ENCODE measurements around the gene SATL1. TPM values are rescaled to one million over a fixed set of nuclear protein-coding genes. Genes with fewer than 3 reads are reported as not detected.

Gene SATL1
- total and polyA plus RNA-seq, 9 of the 15 experiments (the other 6 are each of a cell fraction or from before 2014, with no cell fraction given) = 0.03 to 0.07 (median 0.05) TPM; not detected in 3

GRCh38 chrX:85139422-85139821 lies 104.2 kb downstream of the SATL1 start:
- Histone ChIP-seq H3K27ac (ENCODE audit: extremely low read depth, low read depth, low read length) (no peak overlapping the region), H3K4me1 (replicated peaks in 1 of 2; ENCODE audit: control insufficient read depth in 2 of 2, insufficient read depth in 2 of 2, low read length in 2 of 2) (no peaks in the 10 kb centered on the region), H3K4me2 (ENCODE audit: insufficient read depth, low read length) (no peak overlapping the region), H3K27me3 (ENCODE audit: control insufficient read depth in 2 of 2, insufficient read depth in 2 of 2, low read length in 2 of 2) (no peaks in the 10 kb centered on the region), H3K9ac (ENCODE audit: insufficient read depth in 1 of 2, low read depth in 2 of 2, low read length in 2 of 2) (no peak overlapping the region), H3K4me3 (no peak overlapping the region), H2AFZ (ENCODE audit: low read depth, low read length) (no peak overlapping the region), H3K9me1 (ENCODE audit: control insufficient read depth, insufficient read depth, low read length) (no peaks in the 10 kb centered on the region), H4K20me1 (replicated peaks; ENCODE audit: control insufficient read depth, insufficient read depth, low read length) (no peaks in the 10 kb centered on the region), H3K36me3 (ENCODE audit: control insufficient read depth, insufficient read depth, low read length) (no peaks in the 10 kb centered on the region), H3K79me2 (ENCODE audit: control insufficient read depth, insufficient read depth, low read length) (no peaks in the 10 kb centered on the region), H3K9me3 (replicated peaks; ENCODE audit: control insufficient read depth, insufficient read depth, low read depth, low read length) (no peaks in the 10 kb centered on the region)
- 0% methylated on average over 1 of the region's 1 CpG for WGBS (ENCODE audit: insufficient coverage, low coverage, missing lambda C conversion rate)
- in situ Hi-C loops (cut with MboI) (no loop called here), intact Hi-C loops (cut with micrococcal nuclease) (no loop called here)
- no TSS peak for BruUV-seq (replicated peaks)
- FAIRE-seq (no peak), DNase-seq (ENCODE audit: extremely low read depth in 1 of 4, low spot score in 3 of 4) (no peak), ATAC-seq (no peak)
- POLR2A ChIA-PET = no interaction called here
- TF ChIP-seq CEBPZ (IDR thresholded peaks at IDR 0.05; ENCODE audit: borderline replicate concordance, low read depth, low read length) = no peak
- no peak for TF ChIP-seq ZZZ3 (IDR thresholded peaks at IDR 0.05)
- no peak for TF ChIP-seq MBD2 (IDR thresholded peaks at IDR 0.05; ENCODE audit: borderline replicate concordance, low read depth)
- no peak for TF ChIP-seq ZNF717 (CRISPR knock-in tag; IDR thresholded peaks at IDR 0.05)
- no peak for TF ChIP-seq ZBTB49 (CRISPR knock-in tag; IDR thresholded peaks at IDR 0.05; ENCODE audit: borderline replicate concordance)
- no peak for TF ChIP-seq MTA3 (IDR thresholded peaks at IDR 0.05; ENCODE audit: borderline replicate concordance)
- no peak for TF ChIP-seq TARDBP (IDR thresholded peaks at IDR 0.05)
- no peak for TF ChIP-seq ZC3H8 (IDR thresholded peaks at IDR 0.05)
- TF ChIP-seq PHF20 (IDR thresholded peaks at IDR 0.05; ENCODE audit: partially characterized antibody) = no peak
- TF ChIP-seq U2AF2 (optimal IDR thresholded peaks at IDR 0.05; ENCODE audit: low read depth, low read length) = no peak
- no peak for TF ChIP-seq NFRKB (IDR thresholded peaks at IDR 0.05; ENCODE audit: low read depth)
- TF ChIP-seq GTF2A2 (tag; IDR thresholded peaks at IDR 0.05) = no peak
- no peak for TF ChIP-seq BRCA1 (IDR thresholded peaks at IDR 0.05)
- TF ChIP-seq BRCA1 (CRISPR knock-in tag; IDR thresholded peaks at IDR 0.05) = no peak
- TF ChIP-seq ZNF12 (CRISPR knock-in tag; IDR thresholded peaks at IDR 0.05) = no peak
- TF ChIP-seq BDP1 (IDR thresholded peaks at IDR 0.05; ENCODE audit: insufficient read depth, insufficient read length) = no peak
- CTCF ChIA-PET (ENCODE audit: low intra/inter-chr PET ratio) = no interaction called here

Data from K562 (cell line).